SK-N-SH (cell line): ENCODE data around the gene WDR90. TPM values are rescaled to one million over a fixed set of nuclear protein-coding genes. Genes with fewer than 3 reads are reported as not detected.
A peak's percentile ranks its signal among the peaks of the same experiment; 100 is the strongest.

Experiments used
- CTCF ChIA-PET: fragments of 300-600, 350-600 bp; formaldehyde crosslinking; extraction: SDS; loops from one replicate; lab custom pipeline; 2021; lab: Yijun Ruan, JAX
- POLR2A ChIA-PET: fragments of 350-600 bp; sonication (Branson Sonifier 250); formaldehyde crosslinking; extraction: SDS; loops from one replicate; lab custom pipeline; 2020; ENCODE audit warnings: antibody characterized with exemption, inconsistent platforms; lab: Yijun Ruan, JAX
- DNase-seq: peaks from one replicate; pipeline ENCODE4 v3.0.0; 2012
- H2AFZ ChIP-seq: fragments of 200-600 bp; sonication (generic); 2 replicates; pipeline ENCODE4 v1.8.1; 2016; ENCODE audit warnings: antibody characterized with exemption, mild to moderate bottlenecking, low read depth
- H3F3A ChIP-seq: fragments of 200-600 bp; sonication (generic); replicated peaks from 2 replicates; pipeline ENCODE3; 2016; ENCODE audit warnings: antibody characterized with exemption, mild to moderate bottlenecking; ENCODE audit not compliant: insufficient read depth
- H3K27ac ChIP-seq, 2 experiments: fragments of 200-500 bp in 1 of 2; fragments of 200-600 bp in 1 of 2; sonication (Bioruptor generic) in 1 of 2; sonication (generic), shearing (Covaris generic) in 1 of 2; 2 replicates each; pipeline versions ENCODE4 v1.5.1 to v1.6.1; 2014 to 2016; ENCODE audit warnings: low read depth in 2 of 2, inconsistent platforms in 1 of 2, low read length in 1 of 2, mild to moderate bottlenecking in 1 of 2, mixed read lengths in 1 of 2
- H3K27me3 ChIP-seq: fragments of 200-600 bp; sonication (generic), shearing (Covaris generic); 2 replicates; pipeline ENCODE4 v1.6.1; 2016; ENCODE audit warnings: mixed run types; ENCODE audit not compliant: insufficient read depth
- H3K36me3 ChIP-seq, 2 experiments: fragments of 200-500 bp in 1 of 2; fragments of 200-600 bp in 1 of 2; sonication (Bioruptor generic) in 1 of 2; sonication (generic) in 1 of 2; replicated peaks in 1 of 2; 2 replicates each; pipeline versions ENCODE3 to v1.5.1; 2014 to 2016; ENCODE audit warnings: low read length in 1 of 2, mild to moderate bottlenecking in 1 of 2; ENCODE audit not compliant: insufficient read depth in 2 of 2, control insufficient read depth in 1 of 2
- H3K4me1 ChIP-seq, 2 experiments: fragments of 200-500 bp in 1 of 2; fragments of 200-600 bp in 1 of 2; sonication (Bioruptor generic) in 1 of 2; sonication (generic), shearing (Covaris generic) in 1 of 2; 2 replicates each; pipeline versions ENCODE4 v1.5.1 to v1.6.1; 2014 to 2016; ENCODE audit warnings: low read depth in 1 of 2, low read length in 1 of 2, mixed run types in 1 of 2; ENCODE audit not compliant: insufficient read depth in 2 of 2, control insufficient read depth in 1 of 2
- H3K4me2 ChIP-seq: fragments of 200-600 bp; sonication (generic), shearing (Covaris generic); 2 replicates; pipeline ENCODE4 v1.6.1; 2017; ENCODE audit warnings: mixed run types
- H3K4me3 ChIP-seq, 2 experiments: fragments of 200-500 bp in 1 of 2; fragments of 200-600 bp in 1 of 2; sonication (Bioruptor generic) in 1 of 2; sonication (generic), shearing (Covaris generic) in 1 of 2; 2 replicates each; pipeline versions ENCODE4 v1.5.1 to v1.8.1; 2014 to 2016; ENCODE audit warnings: low read depth in 2 of 2, inconsistent platforms in 1 of 2, low read length in 1 of 2, mild to moderate bottlenecking in 1 of 2, mixed read lengths in 1 of 2, moderate library complexity in 1 of 2
- H3K79me2 ChIP-seq: fragments of 200-600 bp; sonication (generic); 2 replicates; pipeline ENCODE4 v1.8.1; 2017; ENCODE audit warnings: mild to moderate bottlenecking; ENCODE audit not compliant: insufficient read depth
- H3K9ac ChIP-seq: fragments of 200-600 bp; sonication (generic); 2 replicates; pipeline ENCODE4 v1.6.1; 2017; ENCODE audit warnings: mixed run types
- H3K9me2 ChIP-seq: fragments of 200-600 bp; sonication (generic); 2 replicates; pipeline ENCODE4 v1.6.1; 2017; ENCODE audit warnings: mixed run types
- H3K9me3 ChIP-seq: fragments of 200-600 bp; sonication (generic); 2 replicates; pipeline ENCODE4 v1.6.1; 2017; ENCODE audit warnings: mixed run types, mild to moderate bottlenecking, moderate library complexity
- H4K20me1 ChIP-seq: fragments of 200-600 bp; sonication (generic); 2 replicates; pipeline ENCODE4 v1.6.1; 2017; ENCODE audit warnings: mild to moderate bottlenecking, mixed run types; ENCODE audit not compliant: insufficient read depth
- FOXM1 ChIP-seq: IDR thresholded peaks from 2 replicates; pipeline ENCODE4 v1.4.0; 2012; ENCODE audit warnings: low read depth, mild to moderate bottlenecking
- TEAD4 ChIP-seq: IDR thresholded peaks from 2 replicates; pipeline ENCODE4 v1.4.0; 2012; ENCODE audit warnings: mild to moderate bottlenecking, borderline replicate concordance; ENCODE audit not compliant: insufficient read depth
- WGBS: methylation state at CpG from one replicate; pipeline ENCODE4 v1.1.6; 2017; ENCODE audit warnings: low lambda C conversion rate; 5-methylcytosine and 5-hydroxymethylcytosine counted together
- polyA plus RNA-seq, 3 experiments: library from polyadenylated mRNA; depleted of rRNA; stranded (reverse); fragments of >200 nt; gene quantifications; 2 replicates each; pipeline ENCODE4 v1.2.3, GENCODE V29; 2012
- TF ChIP-seq, protein P1 (sequence below): IDR thresholded peaks from 2 replicates; pipeline ENCODE4 v1.6.1; 2012; ENCODE audit warnings: mild to moderate bottlenecking, low read depth, low read length, moderate library complexity

The WDR90 gene
- polyA plus RNA-seq, 1 of the 3 experiments (the other 2 are of a cell fraction), result 32.0 TPM

DNA sequence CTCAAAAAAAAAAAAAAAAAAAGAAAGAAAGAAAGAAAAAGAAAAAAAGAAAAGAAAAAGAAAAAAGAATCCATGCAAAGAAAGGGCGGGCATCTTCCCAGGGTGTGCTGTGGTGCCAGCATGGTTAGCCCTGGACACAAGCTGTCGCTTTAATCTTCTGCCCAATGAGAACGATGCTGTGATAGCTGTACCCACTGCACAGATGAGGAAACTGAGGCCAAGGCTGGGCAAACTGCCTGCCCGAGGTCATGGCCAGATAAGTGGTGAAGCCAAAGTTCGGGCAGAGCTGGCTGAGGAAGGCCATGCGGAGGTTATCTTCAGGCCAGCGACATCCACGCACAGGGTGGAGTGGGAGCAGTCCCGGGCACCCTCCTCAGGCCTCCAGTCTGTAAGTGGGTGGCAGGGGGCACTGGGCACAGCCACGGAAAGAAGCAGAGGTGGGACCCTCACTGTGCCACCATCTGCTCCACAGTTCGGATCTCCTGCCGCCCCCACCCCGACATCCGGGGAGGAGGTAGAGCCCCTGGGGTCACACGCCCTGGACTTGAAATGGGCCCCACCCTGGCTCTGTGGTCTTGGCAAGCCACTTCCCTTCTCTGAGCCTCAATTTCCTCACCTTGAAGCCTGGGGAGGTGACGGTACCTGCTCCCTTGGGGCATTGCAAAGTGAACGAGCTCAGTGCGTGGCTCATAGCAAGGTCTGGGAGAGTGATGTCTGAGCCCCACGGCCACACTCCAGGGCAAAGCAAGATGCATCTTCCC is 49.9 kb downstream of the WDR90 start:
- Histone ChIP-seq H2AFZ (no peak overlapping the region), H3K4me3 (no peak overlapping the region), H4K20me1 (peaks cover 52% of the 10 kb centered on the region), H3K27me3 (no peaks in the 10 kb centered on the region), H3K4me2 (no peak overlapping the region), H3K36me3 (peaks cover 0 to 2% of the 10 kb centered on the region in 2 experiments), H3K4me1 (peaks cover 3 to 6% of the 10 kb centered on the region in 2 experiments; a peak in 1 of 4 replicates), H3K9me3 (no peaks in the 10 kb centered on the region), H3K9me2 (no peaks in the 10 kb centered on the region), H3K27ac (no peak overlapping the region)
- CTCF ChIA-PET, result interaction anchor here (1.2 kb wide), 1 partner anchor 8 kb away, joined by 4 read pairs; no protein-coding TSS in a partner anchor
- 79% methylated on average over 10 of the region's 19 CpGs for WGBS
- DNase-seq, result no peak
- POLR2A ChIA-PET, result no interaction called here
- TF ChIP-seq TEAD4, result no peak
- TF ChIP-seq, all 33 proteins: peak for 0
- H3F3A ChIP-seq, result no peaks in the 10 kb centered on the region
- H3K9ac ChIP-seq, result no peak overlapping the region
- peaks cover 56% of the 10 kb centered on the region for H3K79me2 ChIP-seq

DNA sequence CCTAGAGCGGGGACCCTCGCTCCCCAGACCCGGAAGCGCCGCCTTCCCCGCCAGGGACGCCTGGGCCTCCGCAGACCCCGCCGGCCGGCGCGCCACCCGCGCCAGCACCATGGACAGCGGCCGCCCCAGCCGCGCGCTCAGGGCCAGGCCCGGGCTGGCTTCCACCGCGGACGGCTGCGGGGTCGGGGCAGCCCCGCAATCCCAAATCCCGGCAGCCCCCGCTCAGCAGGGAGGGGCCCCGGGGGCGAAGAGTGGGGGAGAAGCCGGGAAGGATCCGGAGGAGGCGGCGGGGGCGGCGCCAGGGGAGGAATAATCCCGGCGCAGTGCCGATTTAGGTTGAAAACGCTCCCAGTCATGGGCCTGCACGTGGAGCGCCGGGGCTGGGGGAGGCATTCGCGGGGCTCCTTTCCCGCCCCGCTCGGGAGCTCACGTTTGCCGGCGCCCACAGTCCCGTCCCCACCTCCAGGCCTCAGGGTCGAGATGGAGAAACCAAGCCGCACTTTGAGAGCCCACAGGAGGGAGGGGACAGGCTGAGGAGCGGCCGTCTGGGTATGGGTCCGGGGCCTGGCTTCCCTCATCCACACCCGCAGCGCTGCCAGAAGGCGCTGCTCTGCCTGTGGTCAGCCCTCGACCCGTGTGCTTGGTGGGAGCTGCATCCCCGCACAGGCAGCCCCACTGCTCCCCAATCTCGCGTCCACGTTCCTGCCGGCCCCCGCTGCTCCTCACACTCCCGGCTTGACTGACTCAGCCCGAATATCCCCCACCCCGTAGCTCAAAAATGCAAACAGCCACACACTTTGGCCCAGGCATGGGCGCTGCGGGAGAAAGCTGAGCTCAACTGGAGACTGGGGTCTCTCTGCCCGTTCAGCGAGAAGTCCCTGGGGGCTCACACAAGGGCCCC is 51.8 kb downstream of the WDR90 start:
- H3K27me3 ChIP-seq, result no peaks in the 10 kb centered on the region
- H3K4me1 ChIP-seq, result peaks cover 4 to 12% of the 10 kb centered on the region in 2 experiments; a peak in 1 of 4 replicates
- 85% methylated on average over 20 of the region's 76 CpGs for WGBS
- H3K79me2 ChIP-seq, result peaks cover 67% of the 10 kb centered on the region
- no peak overlapping the region for H2AFZ ChIP-seq
- no peak for DNase-seq
- TF ChIP-seq TEAD4 (no peak), FOXM1 (no peak)
- TF ChIP-seq, protein P1, sequence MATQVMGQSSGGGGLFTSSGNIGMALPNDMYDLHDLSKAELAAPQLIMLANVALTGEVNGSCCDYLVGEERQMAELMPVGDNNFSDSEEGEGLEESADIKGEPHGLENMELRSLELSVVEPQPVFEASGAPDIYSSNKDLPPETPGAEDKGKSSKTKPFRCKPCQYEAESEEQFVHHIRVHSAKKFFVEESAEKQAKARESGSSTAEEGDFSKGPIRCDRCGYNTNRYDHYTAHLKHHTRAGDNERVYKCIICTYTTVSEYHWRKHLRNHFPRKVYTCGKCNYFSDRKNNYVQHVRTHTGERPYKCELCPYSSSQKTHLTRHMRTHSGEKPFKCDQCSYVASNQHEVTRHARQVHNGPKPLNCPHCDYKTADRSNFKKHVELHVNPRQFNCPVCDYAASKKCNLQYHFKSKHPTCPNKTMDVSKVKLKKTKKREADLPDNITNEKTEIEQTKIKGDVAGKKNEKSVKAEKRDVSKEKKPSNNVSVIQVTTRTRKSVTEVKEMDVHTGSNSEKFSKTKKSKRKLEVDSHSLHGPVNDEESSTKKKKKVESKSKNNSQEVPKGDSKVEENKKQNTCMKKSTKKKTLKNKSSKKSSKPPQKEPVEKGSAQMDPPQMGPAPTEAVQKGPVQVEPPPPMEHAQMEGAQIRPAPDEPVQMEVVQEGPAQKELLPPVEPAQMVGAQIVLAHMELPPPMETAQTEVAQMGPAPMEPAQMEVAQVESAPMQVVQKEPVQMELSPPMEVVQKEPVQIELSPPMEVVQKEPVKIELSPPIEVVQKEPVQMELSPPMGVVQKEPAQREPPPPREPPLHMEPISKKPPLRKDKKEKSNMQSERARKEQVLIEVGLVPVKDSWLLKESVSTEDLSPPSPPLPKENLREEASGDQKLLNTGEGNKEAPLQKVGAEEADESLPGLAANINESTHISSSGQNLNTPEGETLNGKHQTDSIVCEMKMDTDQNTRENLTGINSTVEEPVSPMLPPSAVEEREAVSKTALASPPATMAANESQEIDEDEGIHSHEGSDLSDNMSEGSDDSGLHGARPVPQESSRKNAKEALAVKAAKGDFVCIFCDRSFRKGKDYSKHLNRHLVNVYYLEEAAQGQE, result peak; percentile 91
- H3K9ac ChIP-seq, result no peak overlapping the region
- no peak overlapping the region for H3K4me2 ChIP-seq
- no peak overlapping the region for H3K4me3 ChIP-seq
- H3K9me3 ChIP-seq, result no peaks in the 10 kb centered on the region
- no peaks in the 10 kb centered on the region for H3F3A ChIP-seq
- ChIA-PET CTCF (interaction anchor here (1.1 kb wide), 2 partner anchors 10 to 356 kb away, joined by 4 read pairs; no protein-coding TSS in a partner anchor), POLR2A (no interaction called here)
- no peaks in the 10 kb centered on the region for H3K36me3 ChIP-seq
- no peak overlapping the region for H3K27ac ChIP-seq
- H3K9me2 ChIP-seq, result no peaks in the 10 kb centered on the region
- peaks cover 59% of the 10 kb centered on the region for H4K20me1 ChIP-seq
